ENCODE measurements around the gene BHLHE41. TPM values are rescaled to one million over a fixed set of nuclear protein-coding genes. Genes with fewer than 3 reads are reported as not detected.

Gene BHLHE41
- total and polyA plus RNA-seq, 2 donors from 2014 or later: 2.2 to 34.3 TPM

DNA sequence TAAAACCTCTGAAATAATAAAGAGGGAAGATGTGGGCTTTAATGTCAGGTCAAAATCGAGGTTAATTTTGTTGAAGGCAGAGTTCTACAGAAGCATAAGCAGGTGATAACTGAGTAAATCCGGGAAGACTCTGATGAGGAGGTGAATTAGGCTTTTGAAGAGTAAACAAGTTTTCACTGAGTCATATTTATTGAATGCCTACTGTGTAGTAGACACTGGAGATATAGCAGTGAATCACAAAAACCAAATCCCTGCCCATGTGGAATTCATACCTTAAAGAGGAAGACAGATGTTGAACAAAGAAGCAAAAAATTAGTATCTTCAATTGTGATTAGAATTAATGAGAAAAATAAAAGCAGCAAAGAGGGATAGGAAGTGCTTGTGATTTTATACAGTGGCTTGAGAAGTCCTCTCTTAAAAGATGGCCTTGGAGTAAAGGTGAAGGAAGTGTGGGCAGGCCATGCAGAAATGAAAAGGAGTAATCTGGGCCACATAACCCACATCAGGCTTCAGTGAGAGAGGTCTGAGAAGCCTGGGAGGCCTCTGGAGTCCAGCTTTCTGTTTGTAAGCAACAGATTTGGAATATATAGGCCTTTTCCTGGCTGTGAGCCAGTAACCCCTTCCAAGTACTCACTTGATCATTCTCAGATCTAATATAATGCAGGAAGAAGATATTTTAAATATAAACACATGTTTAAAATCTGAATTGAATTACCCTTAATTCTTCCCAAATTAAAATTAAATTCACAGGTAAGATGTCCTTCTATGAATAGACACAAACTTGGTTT is 46.7 kb downstream of the BHLHE41 start:
- TF ChIP-seq, protein P1, sequence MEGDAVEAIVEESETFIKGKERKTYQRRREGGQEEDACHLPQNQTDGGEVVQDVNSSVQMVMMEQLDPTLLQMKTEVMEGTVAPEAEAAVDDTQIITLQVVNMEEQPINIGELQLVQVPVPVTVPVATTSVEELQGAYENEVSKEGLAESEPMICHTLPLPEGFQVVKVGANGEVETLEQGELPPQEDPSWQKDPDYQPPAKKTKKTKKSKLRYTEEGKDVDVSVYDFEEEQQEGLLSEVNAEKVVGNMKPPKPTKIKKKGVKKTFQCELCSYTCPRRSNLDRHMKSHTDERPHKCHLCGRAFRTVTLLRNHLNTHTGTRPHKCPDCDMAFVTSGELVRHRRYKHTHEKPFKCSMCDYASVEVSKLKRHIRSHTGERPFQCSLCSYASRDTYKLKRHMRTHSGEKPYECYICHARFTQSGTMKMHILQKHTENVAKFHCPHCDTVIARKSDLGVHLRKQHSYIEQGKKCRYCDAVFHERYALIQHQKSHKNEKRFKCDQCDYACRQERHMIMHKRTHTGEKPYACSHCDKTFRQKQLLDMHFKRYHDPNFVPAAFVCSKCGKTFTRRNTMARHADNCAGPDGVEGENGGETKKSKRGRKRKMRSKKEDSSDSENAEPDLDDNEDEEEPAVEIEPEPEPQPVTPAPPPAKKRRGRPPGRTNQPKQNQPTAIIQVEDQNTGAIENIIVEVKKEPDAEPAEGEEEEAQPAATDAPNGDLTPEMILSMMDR (IDR thresholded peaks at IDR 0.05; ENCODE audit: borderline replicate concordance, extremely low read depth, insufficient read depth): no peak
- Histone ChIP-seq H3K27ac (ENCODE audit: low read depth in 2 of 2, low read length in 2 of 2) (no peak overlapping the region), H3K9me3 (ENCODE audit: control insufficient read depth in 2 of 3, insufficient read depth in 1 of 3, low read length in 3 of 3) (no peaks in the 10 kb centered on the region), H3K36me3 (ENCODE audit: control insufficient read depth in 2 of 3, insufficient read depth in 3 of 3, low read length in 3 of 3) (no peaks in the 10 kb centered on the region), H3K4me3 (ENCODE audit: low read length in 3 of 3) (no peak overlapping the region), H3K27me3 (ENCODE audit: control insufficient read depth, insufficient read depth, low read length) (no peaks in the 10 kb centered on the region), H3K9ac (ENCODE audit: low read length in 3 of 3) (no peak overlapping the region), H3K4me1 (ENCODE audit: control insufficient read depth in 2 of 3, insufficient read depth in 2 of 3, low read depth in 1 of 3, low read length in 3 of 3) (no peaks in the 10 kb centered on the region)
- intact Hi-C loops (cut with DNase I): no loop called here
- peak in 1 of 5 donors; percentile 43 for DNase-seq
- FAIRE-seq: no peak

Other genes with a start within 250 kb of the BHLHE41 start
- gene RASSF8, start 166.4 kb downstream of the BHLHE41 start, total RNA-seq: 52.8 TPM
- 12.0 TPM for gene RASSF8, start 166.4 kb downstream of the BHLHE41 start, polyA plus RNA-seq (ENCODE audit: insufficient read depth, low read depth, low replicate concordance)
- 17.8 TPM for gene SSPN, start 70.5 kb upstream of the BHLHE41 start, total RNA-seq
- gene SSPN, start 70.5 kb upstream of the BHLHE41 start, polyA plus RNA-seq (ENCODE audit: insufficient read depth, low read depth, low replicate concordance): 3.2 TPM

All from kidney (tissue), 14 donors.